ENCODE results near the gene ASTN1. TPM values are rescaled to one million over a fixed set of nuclear protein-coding genes. Genes with fewer than 3 reads are reported as not detected.

ASTN1 gene
- total and polyA plus RNA-seq, 4 experiments from 2014 or later = not detected

DNA sequence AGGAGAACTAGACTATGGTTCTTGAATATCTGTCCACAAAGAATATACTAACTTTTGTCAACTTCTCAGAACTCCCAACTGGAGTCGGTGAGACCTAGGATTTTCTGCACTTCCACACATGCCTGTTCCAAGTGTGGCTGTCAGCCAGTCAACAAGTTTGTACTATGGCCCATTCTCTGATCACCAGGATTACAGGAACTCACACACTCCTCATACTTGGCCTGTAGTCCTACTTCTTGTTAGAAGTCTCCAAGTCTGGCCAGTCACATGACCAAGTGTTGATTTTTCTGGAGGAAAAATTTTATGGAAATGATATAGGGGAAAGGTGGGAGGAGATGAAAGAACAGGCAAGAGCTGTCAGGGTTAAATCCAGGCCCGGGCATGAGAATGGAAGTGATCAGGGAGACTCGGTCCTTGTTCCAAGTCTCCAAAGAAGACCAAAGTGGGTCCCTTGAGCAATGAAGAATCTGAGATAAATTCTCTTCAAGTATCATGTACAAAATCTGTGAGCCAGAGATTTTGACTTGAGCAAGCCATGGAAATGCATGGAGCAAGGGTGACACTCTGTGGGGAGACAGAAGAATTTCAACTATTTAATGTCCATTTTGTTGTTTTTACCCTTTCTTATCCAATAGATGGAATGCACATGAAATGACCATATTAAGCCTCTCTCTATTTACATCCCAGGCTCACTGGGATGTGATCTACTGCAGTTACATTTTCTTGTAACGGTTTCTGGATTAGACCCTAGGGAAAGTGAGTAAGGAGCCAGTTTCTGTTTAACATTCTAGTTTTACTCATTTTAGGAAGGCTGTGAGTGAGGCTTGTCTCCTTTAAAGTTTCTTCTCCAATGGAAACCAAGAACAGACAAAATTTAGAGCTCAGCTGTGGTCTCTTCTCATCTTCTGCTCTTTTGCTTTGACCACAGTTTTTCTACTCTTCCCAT, 320.9 kb downstream of the ASTN1 start:
- H3K9me3 Mint-ChIP-seq = peaks cover 0 to 2% (median 0%) of the 10 kb centered on the region in 8 donors
- no peak overlapping the region for H3K4me3 ChIP-seq (ENCODE audit: low read length in 2 of 2)
- peaks cover 1 to 3% of the 10 kb centered on the region in 2 donors for H3K27me3 Mint-ChIP-seq
- ChIA-PET CTCF (ENCODE audit: partially characterized antibody) (no interaction called here), POLR2A (ENCODE audit: partially characterized antibody) (no interaction called here)
- H3K27me3 ChIP-seq (ENCODE audit: insufficient read depth, low read length) = no peaks in the 10 kb centered on the region
- no peaks in the 10 kb centered on the region for H3K4me1 ChIP-seq (ENCODE audit: insufficient read depth, low read length)
- no peak overlapping the region for H3K4me3 Mint-ChIP-seq
- no peak overlapping the region for H3K27ac ChIP-seq (ENCODE audit: low read depth, low read length)
- no peaks in the 10 kb centered on the region for H3K36me3 Mint-ChIP-seq
- intact Hi-C loops (cut with micrococcal nuclease) = no loop called here
- H3K27ac Mint-ChIP-seq = no peak overlapping the region
- H3K36me3 ChIP-seq (ENCODE audit: insufficient read depth, low read length) = no peaks in the 10 kb centered on the region
- no peaks in the 10 kb centered on the region for H3K9me3 ChIP-seq (ENCODE audit: control insufficient read depth in 1 of 2, low read length in 2 of 2)
- DNase-seq = no peak
- H3K4me1 Mint-ChIP-seq = no peaks in the 10 kb centered on the region

- Histone ChIP-seq H3K27ac (ENCODE audit: low read depth, low read length) (no peak overlapping the region), H3K4me1 (ENCODE audit: insufficient read depth, low read length) (no peaks in the 10 kb centered on the region), H3K36me3 (ENCODE audit: insufficient read depth, low read length) (no peaks in the 10 kb centered on the region), H3K9me3 (ENCODE audit: control insufficient read depth in 1 of 2, low read length in 2 of 2) (no peaks in the 10 kb centered on the region), H3K27me3 (ENCODE audit: insufficient read depth, low read length) (no peaks in the 10 kb centered on the region), H3K4me3 (ENCODE audit: low read length in 2 of 2) (no peak overlapping the region)
- no peaks in the 10 kb centered on the region for H3K36me3 Mint-ChIP-seq
- intact Hi-C loops (cut with micrococcal nuclease) = no loop called here
- CTCF ChIA-PET (ENCODE audit: partially characterized antibody) = no interaction called here
- peaks cover 0 to 2% (median 0%) of the 10 kb centered on the region in 8 donors for H3K9me3 Mint-ChIP-seq
- no peak for DNase-seq
- H3K27ac Mint-ChIP-seq = no peak overlapping the region
- H3K4me1 Mint-ChIP-seq = no peaks in the 10 kb centered on the region
- no peak overlapping the region for H3K4me3 Mint-ChIP-seq
- POLR2A ChIA-PET (ENCODE audit: partially characterized antibody) = no interaction called here
- H3K27me3 Mint-ChIP-seq = peaks cover 1 to 3% of the 10 kb centered on the region in 2 donors
These were observed 323.3 kb downstream of the ASTN1 start for GRCh38 chr1:176841238-176841637.

- Mint-ChIP-seq H3K27me3 (peaks cover 0 to 3% of the 10 kb centered on the region in 2 donors), H3K4me3 (no peak overlapping the region), H3K9me3 (peaks cover 0 to 2% (median 0%) of the 10 kb centered on the region in 8 donors), H3K4me1 (no peaks in the 10 kb centered on the region), H3K36me3 (no peaks in the 10 kb centered on the region), H3K27ac (no peak overlapping the region)
- Histone ChIP-seq H3K27me3 (ENCODE audit: insufficient read depth, low read length) (no peaks in the 10 kb centered on the region), H3K9me3 (ENCODE audit: control insufficient read depth in 1 of 2, low read length in 2 of 2) (no peaks in the 10 kb centered on the region), H3K36me3 (ENCODE audit: insufficient read depth, low read length) (no peaks in the 10 kb centered on the region), H3K27ac (ENCODE audit: low read depth, low read length) (no peak overlapping the region), H3K4me1 (ENCODE audit: insufficient read depth, low read length) (no peaks in the 10 kb centered on the region), H3K4me3 (ENCODE audit: low read length in 2 of 2) (no peak overlapping the region)
- ChIA-PET CTCF (ENCODE audit: partially characterized antibody) (no interaction called here), POLR2A (ENCODE audit: partially characterized antibody) (no interaction called here)
- no peak for DNase-seq
- intact Hi-C loops (cut with micrococcal nuclease) = no loop called here
These were observed 325.3 kb downstream of the ASTN1 start for GRCh38 chr1:176839216-176839615.

DNA sequence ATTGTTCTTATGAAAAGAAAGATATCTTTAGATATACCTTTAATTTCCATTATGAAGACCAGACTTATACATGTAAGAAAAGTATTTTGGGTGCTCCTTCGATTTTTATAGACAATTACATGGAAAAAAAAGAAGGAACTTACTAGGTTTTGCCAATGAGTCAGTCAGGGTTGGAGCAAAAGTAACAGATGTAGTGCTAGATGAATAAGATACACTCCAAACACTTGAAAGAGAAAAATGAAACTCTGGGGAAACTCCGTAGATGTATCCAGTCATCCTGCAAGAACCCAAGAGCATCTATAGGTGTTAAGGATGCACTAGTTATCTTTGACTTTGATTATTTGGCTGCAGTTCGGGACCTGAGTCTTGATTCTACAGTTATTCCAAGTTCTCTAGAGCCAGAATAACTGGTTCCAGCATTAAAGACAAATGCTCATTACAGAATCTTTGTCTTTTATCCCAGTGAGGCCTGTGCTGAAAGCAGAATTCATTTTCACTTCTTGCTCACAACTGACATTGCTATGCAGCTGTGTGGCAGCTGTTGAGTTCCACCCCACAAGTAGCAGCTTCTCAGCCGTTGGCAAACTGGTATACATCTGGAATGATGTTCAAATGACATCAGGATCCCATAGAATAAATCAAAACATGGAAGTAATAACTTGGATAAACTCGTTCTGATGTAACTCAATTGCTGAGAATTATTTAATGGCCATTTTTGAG, 326.1 kb downstream of the ASTN1 start:
- no peak overlapping the region for H3K4me3 ChIP-seq (ENCODE audit: low read length in 2 of 2)
- Mint-ChIP-seq H3K27ac (no peak overlapping the region), H3K9me3 (peaks cover 0 to 2% (median 0%) of the 10 kb centered on the region in 8 donors), H3K27me3 (peaks cover 0 to 3% of the 10 kb centered on the region in 2 donors), H3K4me1 (no peaks in the 10 kb centered on the region), H3K4me3 (no peak overlapping the region), H3K36me3 (no peaks in the 10 kb centered on the region)
- no peak for DNase-seq
- ChIA-PET CTCF (ENCODE audit: partially characterized antibody) (no interaction called here), POLR2A (ENCODE audit: partially characterized antibody) (no interaction called here)
- H3K27me3 ChIP-seq (ENCODE audit: insufficient read depth, low read length) = no peaks in the 10 kb centered on the region
- intact Hi-C loops (cut with micrococcal nuclease) = no loop called here
- no peak overlapping the region for H3K27ac ChIP-seq (ENCODE audit: low read depth, low read length)
- H3K9me3 ChIP-seq (ENCODE audit: control insufficient read depth in 1 of 2, low read length in 2 of 2) = no peaks in the 10 kb centered on the region
- no peaks in the 10 kb centered on the region for H3K4me1 ChIP-seq (ENCODE audit: insufficient read depth, low read length)
- H3K36me3 ChIP-seq (ENCODE audit: insufficient read depth, low read length) = no peaks in the 10 kb centered on the region

GRCh38 chr1:176837708-176838107, 326.8 kb downstream of the ASTN1 start:
- no peaks in the 10 kb centered on the region for H3K9me3 ChIP-seq (ENCODE audit: control insufficient read depth in 1 of 2, low read length in 2 of 2)
- H3K4me1 ChIP-seq (ENCODE audit: insufficient read depth, low read length) = no peaks in the 10 kb centered on the region
- no peak overlapping the region for H3K4me3 ChIP-seq (ENCODE audit: low read length in 2 of 2)
- H3K27me3 ChIP-seq (ENCODE audit: insufficient read depth, low read length) = no peaks in the 10 kb centered on the region
- no peak overlapping the region for H3K27ac ChIP-seq (ENCODE audit: low read depth, low read length)
- intact Hi-C loops (cut with micrococcal nuclease) = no loop called here
- peaks cover 0 to 3% of the 10 kb centered on the region in 2 donors for H3K27me3 Mint-ChIP-seq
- no peak overlapping the region for H3K4me3 Mint-ChIP-seq
- POLR2A ChIA-PET (ENCODE audit: partially characterized antibody) = no interaction called here
- H3K9me3 Mint-ChIP-seq = peaks cover 0 to 2% (median 0%) of the 10 kb centered on the region in 8 donors
- H3K4me1 Mint-ChIP-seq = no peaks in the 10 kb centered on the region
- no peak for DNase-seq
- H3K36me3 ChIP-seq (ENCODE audit: insufficient read depth, low read length) = no peaks in the 10 kb centered on the region
- CTCF ChIA-PET (ENCODE audit: partially characterized antibody) = no interaction called here
- H3K27ac Mint-ChIP-seq = no peak overlapping the region
- no peaks in the 10 kb centered on the region for H3K36me3 Mint-ChIP-seq

GRCh38 chr1:176831150-176831549, 333.4 kb downstream of the ASTN1 start:
- Histone ChIP-seq H3K9me3 (ENCODE audit: control insufficient read depth in 1 of 2, low read length in 2 of 2) (no peaks in the 10 kb centered on the region), H3K27ac (ENCODE audit: low read depth, low read length) (no peak overlapping the region), H3K4me3 (ENCODE audit: low read length in 2 of 2) (no peak overlapping the region), H3K4me1 (ENCODE audit: insufficient read depth, low read length) (no peaks in the 10 kb centered on the region), H3K36me3 (ENCODE audit: insufficient read depth, low read length) (no peaks in the 10 kb centered on the region), H3K27me3 (ENCODE audit: insufficient read depth, low read length) (no peaks in the 10 kb centered on the region)
- ChIA-PET CTCF (ENCODE audit: partially characterized antibody) (no interaction called here), POLR2A (ENCODE audit: partially characterized antibody) (no interaction called here)
- Mint-ChIP-seq H3K36me3 (no peaks in the 10 kb centered on the region), H3K27me3 (no peaks in the 10 kb centered on the region), H3K4me1 (no peaks in the 10 kb centered on the region), H3K4me3 (no peak overlapping the region), H3K9me3 (peaks cover 0 to 1% (median 0%) of the 10 kb centered on the region in 8 donors), H3K27ac (no peak overlapping the region)
- intact Hi-C loops (cut with micrococcal nuclease) = no loop called here
- DNase-seq = no peak

DNA sequence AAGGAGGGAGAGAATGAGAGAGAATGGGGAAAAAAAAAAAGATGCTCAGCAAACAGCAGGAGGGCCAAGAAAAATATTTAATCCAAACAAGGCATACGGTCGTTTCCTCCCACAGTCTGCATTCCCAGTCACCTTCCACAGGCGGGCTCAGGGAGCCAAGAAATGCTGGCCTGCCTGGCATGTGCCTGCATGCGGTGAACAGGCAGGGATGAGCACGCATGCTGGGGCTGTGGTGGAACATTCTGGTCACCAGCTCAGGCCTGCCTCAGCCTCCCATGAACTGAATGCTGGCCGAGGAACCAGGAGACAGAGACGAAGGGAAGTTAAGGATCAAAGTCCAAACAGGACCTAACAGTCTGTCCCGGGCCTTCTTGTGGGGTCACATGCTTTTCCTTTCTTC, 335.3 kb downstream of the ASTN1 start:
- Histone ChIP-seq H3K27me3 (ENCODE audit: insufficient read depth, low read length) (no peaks in the 10 kb centered on the region), H3K4me1 (ENCODE audit: insufficient read depth, low read length) (no peaks in the 10 kb centered on the region), H3K4me3 (ENCODE audit: low read length in 2 of 2) (no peak overlapping the region), H3K9me3 (ENCODE audit: control insufficient read depth in 1 of 2, low read length in 2 of 2) (no peaks in the 10 kb centered on the region), H3K27ac (ENCODE audit: low read depth, low read length) (no peak overlapping the region), H3K36me3 (ENCODE audit: insufficient read depth, low read length) (no peaks in the 10 kb centered on the region)
- intact Hi-C loops (cut with micrococcal nuclease) = no loop called here
- Mint-ChIP-seq H3K27ac (no peak overlapping the region), H3K36me3 (no peaks in the 10 kb centered on the region), H3K4me1 (no peaks in the 10 kb centered on the region), H3K9me3 (peaks cover 0 to 5% (median under 1%) of the 10 kb centered on the region in 8 donors), H3K4me3 (no peak overlapping the region), H3K27me3 (no peaks in the 10 kb centered on the region)
- CTCF ChIA-PET (ENCODE audit: partially characterized antibody) = no interaction called here
- POLR2A ChIA-PET (ENCODE audit: partially characterized antibody) = no interaction called here
- DNase-seq = no peak

All from CD4-positive, alpha-beta memory T cell (primary cell).